NCI-H2227 (cell line): ENCODE measurements around the gene KHNYN.
A peak's percentile ranks its signal among the peaks of the same experiment; 100 is the strongest.

Experiments used
- DNase-seq: peaks from one replicate; lab custom pipeline; 2025; ENCODE audit not compliant: unreplicated experiment; lab: John Stamatoyannopoulos, UW

The KHNYN gene

DNA sequence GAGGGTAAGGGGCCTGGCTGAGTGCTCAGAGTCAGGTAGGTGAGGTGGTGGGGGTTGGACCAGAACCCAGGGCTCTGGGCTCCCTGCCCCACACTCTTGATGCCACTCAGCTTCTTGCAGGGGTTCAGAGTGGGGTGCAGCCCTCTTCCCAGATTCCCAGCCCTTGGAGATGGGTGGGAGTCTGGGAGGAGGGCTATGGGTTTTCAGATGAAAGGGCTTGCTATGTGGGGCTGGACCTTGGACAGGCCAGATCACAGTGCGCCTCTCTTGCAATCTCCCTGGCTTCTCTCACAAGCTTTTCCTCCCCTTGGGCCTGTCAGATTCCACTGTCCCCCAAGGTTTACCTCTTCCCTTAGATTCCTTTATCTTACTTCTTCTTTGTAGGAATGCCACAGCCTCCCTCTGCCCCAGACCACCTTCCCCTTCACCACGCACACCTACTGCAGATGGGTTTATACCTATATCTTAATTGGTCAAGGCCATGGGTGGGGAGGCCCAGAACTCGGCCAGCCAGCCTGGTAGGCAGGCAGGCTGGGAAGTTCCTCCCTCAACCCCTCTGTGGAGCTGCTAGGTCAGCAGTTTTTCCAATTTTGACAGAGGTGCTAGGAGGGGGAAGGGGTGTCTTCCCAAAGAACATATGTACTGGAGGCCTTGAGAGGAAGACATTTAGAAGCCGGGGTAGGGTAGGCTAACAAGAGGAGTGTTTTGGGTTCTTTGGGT, 29.6 kb upstream of the KHNYN start:
- DNase-seq: no peak

DNA sequence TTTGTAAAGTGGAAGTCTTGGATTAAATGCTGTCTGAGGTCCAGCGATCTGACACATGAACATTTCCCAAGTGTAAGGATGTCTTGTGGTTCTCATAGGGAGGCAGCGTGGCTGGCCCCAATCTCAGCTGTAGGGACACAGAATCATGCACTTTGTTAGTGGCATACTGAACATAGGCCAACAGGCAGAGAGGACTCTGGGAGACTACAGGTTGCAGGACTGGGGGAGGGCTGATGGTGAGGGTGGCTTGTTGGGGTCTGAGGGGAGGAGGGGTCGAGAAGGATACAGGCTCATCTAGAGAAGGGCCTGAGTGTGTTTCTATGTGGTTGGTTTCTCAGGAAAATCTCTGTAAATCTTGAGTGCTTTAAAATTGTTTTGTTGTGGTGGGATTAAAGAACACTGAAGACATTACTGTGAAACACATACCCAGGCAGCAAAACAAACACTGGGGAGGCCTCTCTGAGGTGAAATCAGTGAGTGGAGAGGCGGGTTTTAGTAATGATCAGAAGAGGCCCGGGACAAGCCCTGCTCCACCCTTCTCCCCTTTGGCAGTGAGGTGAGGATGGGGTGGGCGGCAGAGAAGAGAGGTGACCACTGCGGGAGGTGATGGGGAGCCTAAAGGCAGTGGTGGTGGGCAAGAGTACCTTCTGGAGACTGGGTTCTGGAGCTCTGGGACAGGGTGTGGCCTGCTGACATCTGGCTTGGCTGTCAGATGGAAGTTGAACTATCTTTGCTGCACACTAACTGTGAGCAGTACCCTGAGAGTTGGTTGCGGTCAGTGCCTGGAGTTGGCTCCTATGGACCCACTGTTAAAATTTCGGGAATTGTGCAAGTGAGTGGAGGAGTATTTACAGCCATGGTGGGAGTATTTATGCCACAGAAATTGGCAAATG, 27.7 kb upstream of the KHNYN start:
- DNase-seq: no peak

DNA sequence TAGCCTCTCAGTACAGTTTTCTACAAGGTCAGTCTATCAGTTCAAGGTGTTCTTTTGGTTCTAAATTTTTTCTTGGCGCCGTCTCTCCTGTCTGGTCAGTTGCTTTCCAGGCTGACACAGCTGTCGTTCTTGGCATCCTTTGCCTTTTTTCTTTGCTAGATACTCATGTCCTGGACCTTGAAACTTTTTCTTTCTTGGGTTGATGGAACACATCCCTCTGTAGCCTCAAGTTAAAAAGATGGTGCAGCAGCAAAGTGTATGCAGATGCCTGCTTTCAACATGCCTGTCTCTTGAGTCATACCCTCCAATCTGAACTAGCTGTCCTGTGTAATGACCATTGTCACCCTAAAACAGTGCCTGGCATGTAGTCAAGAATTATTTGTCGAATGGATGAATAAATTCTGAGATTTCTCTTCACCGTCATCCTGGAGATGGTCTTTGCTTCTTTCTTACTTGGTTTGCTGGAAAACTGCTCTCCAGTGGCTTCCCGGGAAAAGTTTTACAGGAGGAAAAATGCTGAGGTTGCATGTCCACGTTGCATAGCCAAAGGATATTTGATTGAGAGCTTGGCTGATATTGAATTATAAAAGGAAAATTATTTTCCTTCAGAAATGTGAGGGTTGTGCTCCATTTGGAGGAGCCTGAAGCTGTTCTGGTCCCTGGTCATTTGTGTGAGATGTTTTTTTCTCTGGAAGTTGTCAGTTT, 26.3 kb upstream of the KHNYN start:
- DNase-seq: no peak

DNA sequence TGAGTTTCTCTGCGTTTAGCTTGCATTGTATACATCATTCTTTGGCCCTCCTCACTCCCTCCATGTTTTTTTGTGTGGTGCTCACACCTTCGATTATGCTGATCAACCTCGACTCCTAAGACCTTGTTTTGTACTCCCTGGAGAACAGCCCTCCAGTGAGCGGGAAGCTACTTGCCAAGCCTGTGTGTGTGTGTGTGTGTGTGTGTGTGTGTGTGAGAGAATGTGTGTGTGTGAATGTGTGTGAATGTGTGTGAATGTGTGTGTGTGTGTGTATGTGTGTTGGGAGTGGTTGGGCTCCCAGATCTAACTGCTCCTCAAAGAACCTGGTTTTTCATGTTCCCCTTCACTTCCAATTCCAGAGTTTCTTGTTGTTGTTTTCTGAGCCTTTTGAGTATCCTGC, 24.9 kb upstream of the KHNYN start:
- peak; percentile 6 for DNase-seq

DNA sequence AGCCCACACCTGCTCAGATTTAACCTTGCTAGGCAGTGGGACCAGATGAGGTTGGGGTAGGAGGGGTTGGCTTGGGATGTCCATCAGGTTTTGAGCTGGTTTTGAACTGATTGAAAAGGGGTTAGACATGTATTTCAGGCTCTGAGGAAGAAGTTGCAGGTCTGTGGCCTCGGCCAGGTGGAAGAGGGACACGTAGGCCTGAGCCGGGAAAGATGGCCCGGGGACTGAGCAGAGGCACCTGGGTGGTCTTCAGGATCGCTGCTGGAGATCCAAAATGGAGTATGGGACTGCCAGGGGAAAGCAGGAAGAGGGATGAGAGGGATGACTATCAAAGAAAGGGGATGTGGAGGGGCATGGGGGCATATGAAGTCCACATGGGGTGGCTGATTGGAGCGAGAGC, 23.3 kb upstream of the KHNYN start:
- DNase-seq: no peak

DNA sequence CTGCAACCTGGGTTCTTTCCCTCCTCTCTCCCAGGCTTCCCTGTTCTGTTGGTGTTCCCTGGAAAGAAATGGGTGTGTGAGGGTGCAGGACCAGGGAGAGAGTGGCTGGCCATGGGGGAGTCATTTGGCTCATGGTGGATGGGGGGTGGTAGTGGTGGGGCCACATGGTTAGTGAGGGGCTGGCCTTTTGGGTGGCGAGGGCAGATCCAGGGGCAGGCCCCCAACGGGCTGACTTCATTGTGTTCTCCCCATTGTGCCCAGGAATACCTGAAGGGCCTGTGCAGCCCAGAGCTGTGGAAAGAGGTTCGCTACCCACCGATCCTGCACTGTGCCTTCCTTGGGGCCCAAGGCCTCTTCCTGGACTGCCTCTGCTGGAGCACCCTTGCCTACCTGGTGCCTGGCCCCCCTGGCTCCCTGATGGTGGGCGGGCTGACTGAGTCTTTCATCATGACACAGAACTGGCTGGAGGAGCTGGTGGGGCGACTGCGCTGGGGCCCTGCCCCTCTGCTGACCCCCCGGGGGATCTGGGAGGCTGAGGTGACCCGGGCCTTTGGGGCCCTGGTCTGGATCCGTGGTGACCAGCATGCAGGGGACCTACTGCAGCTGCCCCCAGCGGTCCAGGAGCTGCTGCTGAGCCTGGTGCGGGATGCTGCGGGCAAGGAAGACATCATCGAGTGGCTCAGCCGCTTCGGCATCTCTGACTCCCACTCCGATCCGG, 22.0 kb upstream of the KHNYN start:
- DNase-seq: no peak

DNA sequence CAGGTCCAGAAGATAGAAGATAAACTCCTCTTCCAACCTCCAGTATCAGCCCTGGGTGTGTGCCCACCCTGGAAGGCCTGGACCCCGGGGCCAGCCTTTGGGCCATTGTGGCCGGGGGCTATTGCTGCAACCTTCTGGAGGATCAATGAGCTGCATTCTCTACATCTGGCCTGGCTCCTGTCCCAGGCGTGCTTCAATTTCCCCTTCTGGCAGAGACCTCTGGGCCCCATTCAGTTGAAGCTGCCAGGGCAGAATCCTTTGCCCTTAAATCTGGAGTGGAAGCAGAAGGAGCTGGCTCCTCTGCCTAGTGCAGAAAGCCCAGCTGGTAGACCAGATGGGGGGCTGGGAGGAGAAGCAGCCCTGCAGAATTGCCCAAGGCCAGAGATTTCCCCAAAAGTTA, 21.0 kb upstream of the KHNYN start:
- DNase-seq: no peak

DNA sequence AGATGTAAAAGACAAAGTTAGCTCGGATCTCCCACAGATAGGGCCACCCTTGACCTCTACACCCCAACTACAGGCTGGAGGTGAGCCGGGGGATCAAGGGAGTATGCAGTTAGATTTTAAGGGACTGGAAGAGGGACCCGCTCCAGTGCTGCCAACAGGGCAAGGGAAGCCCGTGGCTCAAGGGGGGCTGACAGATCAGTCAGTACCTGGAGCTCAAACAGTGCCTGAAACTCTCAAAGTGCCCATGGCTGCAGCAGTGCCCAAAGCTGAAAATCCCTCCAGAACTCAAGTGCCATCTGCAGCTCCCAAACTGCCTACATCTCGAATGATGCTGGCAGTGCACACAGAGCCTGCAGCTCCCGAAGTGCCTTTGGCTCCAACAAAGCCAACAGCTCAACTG, 20.6 kb upstream of the KHNYN start:
- no peak for DNase-seq

DNA sequence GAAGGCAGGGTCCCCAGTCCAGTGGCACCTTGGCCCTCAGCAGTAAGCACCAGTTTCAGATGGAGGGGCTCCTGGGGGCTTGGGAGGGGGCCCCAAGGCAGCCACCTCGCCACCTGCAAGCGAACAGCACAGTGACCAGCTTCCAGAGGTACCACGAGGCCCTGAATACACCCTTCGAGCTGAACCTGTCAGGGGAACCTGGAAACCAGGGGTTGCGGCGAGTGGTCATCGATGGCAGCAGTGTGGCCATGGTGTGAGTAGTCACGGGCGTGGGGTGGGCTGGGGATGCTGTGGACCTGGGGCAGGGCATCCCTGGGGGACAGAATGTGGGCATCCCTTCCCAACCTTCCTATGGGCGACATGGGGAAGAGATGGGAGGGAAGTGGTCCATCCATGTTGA, 19.8 kb upstream of the KHNYN start:
- DNase-seq: no peak

DNA sequence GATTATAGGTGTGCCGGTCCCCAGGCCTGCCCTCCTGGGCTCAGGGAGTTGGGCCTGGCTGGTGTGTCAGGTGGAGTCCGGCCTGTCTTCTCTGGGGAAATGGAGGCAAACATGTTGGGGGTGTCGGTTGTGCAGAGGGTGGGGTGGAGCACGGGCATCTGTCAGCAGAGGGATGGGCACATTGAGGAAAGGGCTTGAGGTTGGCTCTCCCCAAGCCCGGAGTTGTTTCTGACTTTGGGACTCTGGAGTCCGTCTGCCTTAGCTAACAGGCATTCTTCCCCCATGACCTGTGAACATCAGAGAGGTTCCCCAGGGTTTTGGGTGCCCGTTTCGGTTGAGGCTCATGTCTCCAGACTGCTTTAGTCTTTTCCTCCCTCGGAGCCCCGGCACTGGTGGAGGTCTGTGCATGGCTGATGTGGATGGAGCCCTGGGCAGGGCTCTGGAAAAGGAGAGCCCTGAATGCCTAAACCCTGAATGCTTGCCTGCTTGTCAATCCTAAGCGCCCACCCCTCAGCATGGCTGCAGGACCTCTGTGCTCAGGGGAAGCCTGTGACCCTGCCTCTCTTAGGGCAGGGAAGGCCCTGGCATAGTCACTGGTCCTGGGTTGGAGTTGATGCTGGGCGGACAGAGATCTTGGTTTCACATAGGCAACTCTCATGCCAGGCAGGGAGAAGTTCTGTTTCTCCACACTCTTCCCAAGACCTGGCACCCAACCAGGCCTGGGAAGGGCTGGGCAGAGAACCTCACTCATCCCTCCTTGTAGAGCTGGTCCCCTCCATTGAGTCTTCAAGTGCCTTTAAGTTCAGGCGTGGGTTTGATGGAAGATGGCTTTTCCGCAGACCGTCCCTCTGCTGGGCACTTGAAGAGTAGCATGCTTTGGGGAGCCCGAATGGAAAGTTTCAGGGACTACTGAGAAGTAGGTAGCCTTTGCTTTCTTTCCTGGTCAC, 18.0 kb upstream of the KHNYN start:
- peak; percentile 51 for DNase-seq

DNA sequence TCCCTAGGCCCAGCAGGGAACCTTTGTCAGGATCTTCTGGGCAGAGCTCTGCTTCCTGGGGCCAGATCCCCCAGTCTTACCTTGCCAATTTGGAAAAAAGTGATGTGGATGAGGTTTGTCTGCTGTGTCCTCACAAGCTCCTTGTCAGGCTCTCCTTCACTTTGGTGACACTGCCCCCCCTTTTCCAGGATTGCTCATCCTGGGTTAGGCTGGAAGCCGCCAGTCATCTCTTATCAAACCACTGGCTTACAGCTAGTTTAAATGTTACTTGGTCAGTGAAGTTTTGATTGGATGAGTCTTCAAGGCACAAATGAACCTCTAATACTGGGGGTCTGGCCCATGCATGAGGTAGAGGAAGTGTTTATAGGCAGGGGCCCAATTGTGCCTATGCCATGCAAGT, 15.7 kb upstream of the KHNYN start:
- DNase-seq: no peak

DNA sequence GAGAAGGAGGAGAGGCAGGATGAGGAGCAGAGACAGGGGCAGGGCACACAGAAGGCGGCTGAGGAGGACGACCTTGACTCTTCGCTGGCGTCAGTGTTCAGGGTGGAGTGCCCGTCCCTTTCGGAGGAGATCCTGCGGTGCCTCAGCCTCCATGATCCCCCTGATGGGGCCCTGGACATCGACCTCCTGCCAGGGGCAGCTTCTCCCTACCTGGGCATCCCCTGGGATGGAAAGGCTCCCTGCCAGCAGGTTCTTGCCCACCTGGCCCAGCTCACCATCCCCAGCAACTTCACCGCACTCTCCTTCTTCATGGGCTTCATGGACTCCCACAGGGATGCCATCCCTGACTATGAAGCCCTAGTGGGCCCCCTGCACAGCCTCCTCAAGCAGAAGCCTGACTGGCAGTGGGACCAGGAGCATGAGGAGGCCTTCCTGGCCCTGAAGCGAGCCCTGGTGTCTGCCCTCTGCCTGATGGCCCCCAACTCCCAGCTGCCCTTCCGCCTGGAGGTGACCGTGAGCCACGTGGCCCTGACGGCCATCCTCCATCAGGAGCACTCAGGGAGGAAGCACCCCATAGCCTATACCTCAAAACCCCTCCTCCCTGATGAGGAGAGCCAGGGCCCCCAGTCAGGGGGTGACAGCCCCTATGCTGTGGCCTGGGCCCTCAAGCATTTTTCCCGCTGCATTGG, 14.9 kb upstream of the KHNYN start:
- no peak for DNase-seq

DNA sequence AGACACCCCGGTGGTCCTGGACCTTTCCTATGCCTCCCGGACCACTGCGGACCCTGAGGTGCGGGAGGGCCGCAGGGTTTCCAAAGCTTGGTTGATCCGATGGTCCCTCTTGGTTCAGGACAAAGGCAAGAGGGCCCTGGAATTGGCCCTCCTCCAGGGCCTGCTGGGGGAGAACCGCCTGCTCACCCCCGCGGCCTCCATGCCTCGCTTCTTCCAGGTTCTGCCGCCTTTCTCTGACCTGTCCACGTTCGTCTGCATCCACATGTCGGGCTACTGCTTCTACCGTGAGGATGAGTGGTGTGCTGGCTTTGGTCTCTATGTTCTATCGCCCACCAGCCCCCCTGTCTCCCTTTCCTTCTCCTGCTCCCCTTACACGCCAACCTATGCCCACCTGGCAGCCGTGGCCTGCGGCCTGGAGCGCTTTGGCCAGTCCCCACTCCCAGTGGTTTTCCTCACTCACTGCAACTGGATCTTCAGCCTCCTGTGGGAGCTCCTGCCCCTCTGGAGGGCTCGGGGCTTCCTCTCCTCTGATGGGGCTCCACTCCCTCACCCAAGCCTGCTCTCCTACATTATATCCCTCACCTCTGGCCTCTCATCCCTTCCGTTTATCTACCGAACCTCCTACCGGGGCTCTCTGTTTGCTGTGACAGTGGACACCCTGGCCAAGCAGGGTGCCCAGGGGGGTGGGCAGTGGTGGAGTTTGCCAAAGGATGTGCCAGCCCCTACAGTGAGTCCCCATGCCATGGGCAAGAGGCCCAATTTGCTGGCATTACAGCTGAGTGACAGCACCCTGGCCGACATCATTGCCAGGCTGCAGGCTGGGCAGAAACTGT, 14.1 kb upstream of the KHNYN start:
- no peak for DNase-seq

DNA sequence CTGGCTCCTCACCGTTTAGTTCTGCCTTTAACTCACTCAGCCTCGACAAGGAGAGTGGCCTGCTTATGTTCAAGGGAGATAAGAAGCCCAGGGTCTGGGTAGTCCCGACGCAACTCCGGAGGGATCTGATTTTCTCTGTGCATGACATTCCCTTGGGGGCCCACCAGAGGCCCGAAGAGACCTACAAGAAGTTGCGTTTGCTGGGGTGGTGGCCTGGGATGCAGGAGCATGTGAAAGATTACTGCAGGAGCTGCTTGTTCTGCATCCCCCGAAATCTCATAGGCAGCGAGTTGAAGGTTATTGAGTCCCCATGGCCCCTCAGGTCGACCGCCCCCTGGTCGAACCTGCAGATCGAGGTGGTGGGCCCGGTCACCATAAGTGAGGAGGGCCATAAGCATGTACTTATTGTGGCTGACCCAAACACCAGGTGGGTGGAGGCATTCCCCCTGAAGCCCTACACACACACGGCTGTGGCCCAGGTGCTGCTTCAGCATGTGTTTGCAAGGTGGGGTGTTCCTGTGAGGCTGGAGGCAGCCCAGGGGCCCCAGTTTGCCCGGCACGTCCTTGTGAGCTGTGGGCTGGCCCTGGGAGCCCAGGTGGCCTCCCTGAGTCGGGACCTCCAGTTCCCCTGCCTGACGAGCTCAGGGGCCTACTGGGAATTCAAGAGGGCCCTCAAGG, 13.4 kb upstream of the KHNYN start:
- no peak for DNase-seq

DNA sequence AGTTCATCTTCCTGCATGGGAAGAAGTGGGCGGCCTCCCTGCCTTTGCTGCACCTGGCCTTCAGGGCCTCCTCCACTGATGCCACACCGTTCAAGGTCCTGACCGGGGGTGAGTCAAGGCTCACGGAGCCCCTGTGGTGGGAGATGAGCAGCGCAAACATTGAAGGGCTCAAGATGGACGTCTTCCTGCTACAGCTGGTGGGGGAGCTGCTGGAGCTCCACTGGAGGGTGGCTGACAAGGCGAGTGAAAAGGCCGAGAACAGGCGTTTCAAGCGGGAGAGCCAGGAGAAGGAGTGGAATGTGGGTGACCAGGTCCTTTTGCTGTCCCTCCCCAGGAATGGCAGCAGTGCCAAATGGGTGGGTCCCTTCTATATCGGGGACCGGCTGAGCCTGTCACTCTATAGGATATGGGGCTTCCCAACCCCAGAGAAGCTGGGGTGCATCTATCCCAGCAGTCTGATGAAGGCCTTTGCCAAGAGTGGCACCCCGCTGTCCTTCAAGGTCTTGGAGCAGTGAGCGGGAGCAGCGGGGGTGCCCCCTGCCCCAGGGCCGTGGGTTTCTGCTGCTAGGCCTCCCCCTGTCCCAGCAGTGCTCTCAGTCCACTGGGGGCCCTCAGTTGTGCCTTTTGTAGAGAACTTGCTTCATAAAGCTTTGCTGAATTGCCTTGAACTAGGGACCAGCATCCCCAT, 12.7 kb upstream of the KHNYN start:
- no peak for DNase-seq

DNA sequence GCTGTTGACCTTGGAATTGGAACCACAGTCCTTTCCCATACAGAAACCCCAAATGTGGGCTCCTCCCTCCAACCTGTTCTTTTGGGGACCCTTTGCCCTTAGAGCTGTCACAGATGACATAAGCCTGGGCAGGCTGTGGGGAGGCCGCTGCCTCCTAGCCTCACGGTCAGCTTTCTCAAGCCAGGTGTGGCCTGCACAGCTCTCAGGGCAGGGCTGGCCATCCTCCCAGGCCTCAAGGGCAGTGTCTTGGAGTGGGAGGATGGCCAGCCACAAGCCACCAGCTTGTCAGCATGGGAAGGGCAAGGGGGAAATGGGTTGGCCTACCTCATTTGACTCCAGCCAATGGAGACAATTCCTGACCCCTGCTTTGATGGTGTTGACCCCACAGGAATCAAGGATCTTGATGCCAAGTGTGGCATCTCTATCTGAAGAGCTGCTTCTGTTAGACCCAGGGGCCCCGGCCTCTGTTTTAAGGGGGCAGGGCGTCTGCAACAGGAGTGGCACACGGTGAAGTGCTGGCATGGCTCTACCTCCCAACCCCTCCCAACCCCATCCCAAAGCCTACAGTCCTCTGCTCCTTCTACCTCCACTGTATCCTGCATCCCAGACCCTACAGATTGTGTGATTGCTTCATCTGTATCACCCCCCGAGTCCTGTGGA, 11.8 kb upstream of the KHNYN start:
- no peak for DNase-seq

DNA sequence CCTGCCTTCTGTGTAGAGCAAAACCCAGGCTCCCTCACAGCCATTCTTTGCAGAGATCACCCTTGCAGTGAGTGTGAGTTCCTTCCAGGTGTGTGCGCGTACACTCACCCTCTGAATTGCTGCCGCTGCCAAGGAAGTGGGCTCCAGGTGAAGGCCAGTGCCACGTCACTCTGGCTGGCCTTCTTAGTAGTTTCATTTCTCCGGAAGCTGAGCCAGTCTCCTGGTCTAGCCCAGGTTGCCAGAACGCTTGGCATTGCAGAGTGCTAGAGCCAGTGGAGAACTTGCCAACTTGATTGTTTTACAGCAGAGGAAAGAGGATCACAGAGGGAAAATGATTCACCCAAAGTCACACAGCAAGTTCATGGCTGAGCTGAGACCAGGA, 11.3 kb upstream of the KHNYN start:
- DNase-seq: no peak
